ENCODE measurements around the gene PLA2G12A.

- TF ChIP-seq CTCF (IDR thresholded peaks at IDR 0.05), result no peak
- no peak for TF ChIP-seq POLR2AphosphoS5 (IDR thresholded peaks at IDR 0.05)
- TF ChIP-seq POLR2A (IDR thresholded peaks at IDR 0.05), result no peak
- TF ChIP-seq EP300 (IDR thresholded peaks at IDR 0.05), result no peak
Measured at GRCh38 chr4:109690690-109691410, 39.0 kb downstream of the PLA2G12A start.

All from gastroesophageal sphincter (tissue), 3 donors.